Stimulated activated CD8-positive, alpha-beta memory T cell treated with anti-CD3 and anti-CD28 coated beads, Interleukin-7, amount 100 ng/mL, for 1 hour (primary cell): ENCODE results near the gene CLOCK.

Experiments
- DNase-seq, 2 donors: peaks; one replicate each; pipeline ENCODE4 v3.0.0-alpha.2; 2020; ENCODE audit warnings: low read depth in 2 of 2

CLOCK gene

DNA sequence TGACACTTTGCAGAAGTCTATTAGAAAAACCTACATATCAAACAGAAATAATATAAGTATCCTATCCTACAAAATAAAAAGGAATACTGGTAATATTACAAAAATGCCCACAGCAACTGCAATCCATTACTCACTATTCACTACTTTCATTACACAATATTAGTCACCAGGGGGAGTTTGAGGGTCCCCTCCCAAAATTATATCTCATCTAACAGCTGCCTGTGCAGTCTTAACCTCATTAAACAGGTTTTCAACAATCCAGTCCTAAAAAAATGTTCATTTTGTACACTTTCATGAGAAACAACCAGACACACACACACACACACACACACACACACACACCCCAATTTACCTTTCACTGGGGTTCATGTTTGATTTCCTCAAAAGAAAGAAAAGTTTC lies 2.9 kb downstream of the CLOCK start:
- no peak for DNase-seq

DNA sequence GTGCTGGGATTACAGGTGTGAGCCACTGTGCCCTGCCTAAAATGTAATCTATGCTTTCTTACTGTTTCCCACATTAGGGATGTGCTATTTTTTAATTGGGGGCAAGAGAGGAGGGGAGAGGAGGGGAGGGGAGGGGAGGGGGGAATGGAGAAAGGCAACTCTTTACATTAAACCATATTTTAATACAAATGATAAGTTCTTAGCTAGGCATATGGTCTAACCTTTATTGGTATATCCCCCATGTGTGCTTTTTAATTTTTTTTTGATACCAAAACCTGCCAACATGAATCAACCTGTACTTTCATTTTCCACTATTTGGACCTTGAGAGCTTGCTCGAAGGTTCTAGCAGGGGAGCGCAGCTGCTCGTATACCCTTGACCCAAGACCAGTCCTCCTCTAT lies 6.4 kb downstream of the CLOCK start:
- DNase-seq, result no peak

DNA sequence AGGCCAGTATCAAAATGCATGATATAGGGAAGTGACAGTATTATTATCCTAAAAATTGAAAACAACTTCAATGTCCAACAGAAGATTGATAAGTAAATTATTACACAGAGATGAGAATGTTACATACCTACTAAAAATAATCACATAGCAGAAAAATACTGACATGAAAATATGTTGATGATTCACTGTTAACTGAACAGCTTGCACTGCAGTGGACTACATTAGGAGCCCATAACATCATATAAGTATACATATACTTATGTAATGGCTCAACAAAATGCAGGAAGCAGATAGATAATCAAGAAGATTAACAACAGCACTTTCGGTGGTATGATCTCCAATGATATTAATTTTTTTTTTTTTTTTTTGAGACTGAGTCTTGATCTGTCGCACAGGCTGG lies 7.1 kb downstream of the CLOCK start:
- no peak for DNase-seq

DNA sequence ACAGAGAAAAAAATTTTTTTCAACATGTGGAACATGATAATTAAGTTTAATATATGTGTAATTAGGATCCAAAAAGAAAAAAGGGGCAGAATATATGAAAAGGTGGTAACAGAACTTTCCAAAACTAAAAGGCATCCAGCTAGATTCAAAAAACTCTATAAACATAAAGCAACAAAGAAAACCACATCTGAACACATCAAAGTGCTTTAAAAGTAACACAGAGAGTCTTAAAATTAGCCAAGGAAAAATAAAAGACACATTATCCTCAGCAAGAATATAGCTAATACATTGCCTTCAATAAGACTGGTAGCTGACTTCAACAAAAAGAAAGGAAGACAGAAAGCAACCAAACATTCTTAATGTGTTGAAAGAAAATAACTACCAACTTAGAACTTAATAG lies 8.2 kb downstream of the CLOCK start:
- DNase-seq, result no peak

DNA sequence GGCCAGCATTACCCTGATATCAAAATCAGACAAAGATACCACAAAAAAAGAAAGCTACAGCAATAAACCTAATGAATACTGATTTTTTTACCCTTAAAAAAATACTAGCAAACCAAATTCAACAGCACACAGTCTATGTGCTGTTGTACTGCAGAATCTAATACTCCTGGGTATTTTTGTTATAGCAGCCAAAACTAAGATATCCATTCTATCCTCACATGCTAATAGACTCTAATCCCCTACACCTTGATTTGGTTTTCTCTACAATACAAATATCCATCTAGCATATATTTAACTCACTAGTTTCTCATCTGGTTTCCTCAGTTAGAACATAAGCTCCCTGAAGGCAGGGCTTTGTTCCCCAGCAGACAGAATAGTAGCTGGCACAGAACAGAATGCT lies 12.4 kb downstream of the CLOCK start:
- no peak for DNase-seq

DNA sequence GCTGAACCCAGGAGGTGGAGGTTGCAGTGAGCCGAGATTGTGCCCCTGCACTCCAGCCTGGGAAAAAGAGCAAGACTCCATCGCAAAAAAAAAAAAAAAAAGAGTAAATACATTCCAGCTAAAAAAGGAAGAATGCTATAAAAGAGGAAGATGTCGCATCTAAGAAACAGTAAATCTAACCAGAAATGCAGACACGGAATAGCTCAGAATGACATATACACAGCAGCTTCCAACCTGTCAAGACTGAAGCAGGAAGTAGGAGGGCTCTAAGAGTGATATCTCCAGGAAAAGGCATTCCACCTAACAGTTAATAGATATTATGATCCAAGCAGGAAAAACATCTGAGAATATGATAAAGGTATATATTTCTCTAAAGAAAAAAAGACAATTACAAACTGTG lies 16.0 kb downstream of the CLOCK start:
- DNase-seq, result no peak

DNA sequence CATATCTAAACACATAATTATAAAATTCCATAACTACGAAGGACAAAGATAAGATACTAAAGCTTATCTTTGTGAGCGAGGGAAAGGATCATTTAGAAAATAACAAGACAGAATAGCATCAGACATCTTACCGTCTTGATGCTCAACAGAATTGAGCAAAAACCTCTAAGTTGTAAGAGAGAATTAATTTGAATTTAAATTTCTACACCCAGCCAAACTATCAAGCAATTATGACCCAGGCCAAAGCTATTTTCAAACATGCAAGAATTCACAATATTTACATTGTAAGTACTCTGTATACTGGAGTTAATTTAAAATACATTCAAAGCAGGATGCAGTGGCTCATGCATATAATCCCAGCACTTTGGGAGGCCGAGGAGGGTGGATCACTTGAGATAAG lies 16.5 kb downstream of the CLOCK start:
- DNase-seq, result no peak

DNA sequence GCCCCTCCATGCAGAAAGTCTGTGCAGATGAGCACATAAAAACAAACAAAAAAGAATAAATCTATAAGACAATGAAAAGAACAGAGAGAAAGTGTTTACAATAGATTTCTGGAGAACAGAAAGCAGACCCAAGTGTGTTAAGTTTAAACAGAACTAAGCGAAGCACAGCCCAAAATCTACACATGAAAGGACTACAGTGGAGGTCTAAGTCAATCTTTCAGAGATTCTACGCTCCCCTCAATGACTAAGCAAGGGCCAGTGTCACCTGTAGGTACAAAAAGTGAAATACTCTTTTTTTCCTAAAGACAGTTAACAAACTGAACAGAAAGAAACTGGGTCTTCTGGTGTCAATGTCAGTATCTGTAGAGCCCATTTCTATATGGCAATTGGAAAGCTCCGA lies 18.2 kb downstream of the CLOCK start:
- no peak for DNase-seq

DNA sequence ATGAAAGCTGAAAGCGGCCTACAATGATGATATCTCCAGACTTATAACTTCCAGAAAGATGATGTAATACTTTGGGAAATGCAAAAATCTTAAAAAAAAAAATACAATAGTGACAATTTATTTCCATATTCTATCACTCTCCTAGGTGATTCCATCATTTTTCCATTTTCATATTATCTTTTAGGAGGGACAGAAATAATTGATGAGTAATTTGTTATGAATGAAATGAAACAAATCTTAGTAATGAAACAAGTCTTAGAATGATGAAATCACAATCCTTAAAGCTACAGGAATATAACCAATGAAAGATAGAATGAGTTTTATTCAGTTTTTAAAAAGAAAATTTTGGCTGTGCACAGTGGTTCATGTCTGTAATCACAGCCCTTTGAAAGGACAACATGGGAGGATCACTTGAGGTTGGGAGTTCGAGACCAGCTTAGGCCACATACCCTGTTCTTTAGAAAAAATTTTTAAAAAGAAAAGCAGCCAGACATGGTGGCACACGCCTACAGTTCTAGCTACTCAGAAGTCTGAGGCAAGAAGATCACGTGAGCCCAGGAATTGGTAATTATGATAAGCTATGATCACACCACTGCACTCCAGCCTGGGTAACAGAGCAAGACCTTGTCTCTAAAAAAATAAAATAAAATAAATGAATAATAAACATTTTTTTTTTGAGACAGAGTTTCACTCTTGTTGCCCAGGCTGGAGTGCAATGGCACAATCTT lies 21.7 kb downstream of the CLOCK start:
- no peak for DNase-seq

DNA sequence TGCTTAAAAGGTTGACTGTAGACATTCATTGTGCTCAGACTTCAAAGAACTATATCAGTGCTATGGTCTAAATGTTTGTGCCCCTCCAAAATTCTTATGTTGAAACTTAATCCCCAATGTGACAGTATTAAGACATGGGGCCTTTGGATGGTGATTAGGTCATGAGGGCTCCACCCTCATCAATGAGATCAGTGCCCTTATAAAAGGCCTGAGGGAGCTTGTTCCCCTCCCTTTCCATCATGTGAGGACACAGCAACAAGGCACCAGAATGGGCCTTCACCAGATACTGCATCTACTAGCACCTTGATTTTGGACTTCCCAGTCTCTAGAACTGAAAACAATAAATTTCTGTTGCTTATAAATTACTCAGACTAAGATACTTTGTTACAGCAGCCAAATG lies 28.3 kb downstream of the CLOCK start:
- no peak for DNase-seq

DNA sequence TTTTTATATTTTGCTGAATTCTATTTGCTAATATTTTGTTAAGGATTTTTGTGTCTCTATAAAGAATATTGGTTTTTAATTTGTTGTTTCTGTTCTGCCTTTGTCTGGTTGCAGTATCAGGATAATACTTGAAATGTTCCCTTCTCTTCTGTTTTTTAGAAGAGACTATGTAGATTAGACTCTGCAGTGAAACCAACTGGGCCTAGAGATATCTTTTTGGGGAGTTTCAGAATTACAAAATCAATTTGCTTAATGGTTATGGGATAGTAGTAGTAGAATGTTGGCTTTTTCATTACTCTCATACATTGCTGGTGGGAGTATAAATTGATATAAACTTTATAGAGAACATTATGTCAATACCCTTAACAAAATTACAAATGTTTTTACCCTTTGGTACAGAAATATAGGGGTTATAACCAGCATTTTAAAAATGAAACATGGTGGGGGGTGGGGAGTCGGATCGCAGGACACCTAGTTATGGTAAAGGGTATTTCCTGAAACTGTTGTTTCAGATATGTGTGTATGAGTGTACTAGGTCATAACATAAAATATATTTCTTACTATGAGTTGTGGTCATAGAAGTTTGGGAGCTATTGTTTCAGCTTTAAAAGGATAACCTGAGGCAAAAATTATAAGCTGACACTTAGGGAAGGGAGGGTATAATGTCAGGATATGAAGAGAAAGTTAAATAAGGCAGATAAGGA lies 29.0 kb downstream of the CLOCK start:
- no peak for DNase-seq

DNA sequence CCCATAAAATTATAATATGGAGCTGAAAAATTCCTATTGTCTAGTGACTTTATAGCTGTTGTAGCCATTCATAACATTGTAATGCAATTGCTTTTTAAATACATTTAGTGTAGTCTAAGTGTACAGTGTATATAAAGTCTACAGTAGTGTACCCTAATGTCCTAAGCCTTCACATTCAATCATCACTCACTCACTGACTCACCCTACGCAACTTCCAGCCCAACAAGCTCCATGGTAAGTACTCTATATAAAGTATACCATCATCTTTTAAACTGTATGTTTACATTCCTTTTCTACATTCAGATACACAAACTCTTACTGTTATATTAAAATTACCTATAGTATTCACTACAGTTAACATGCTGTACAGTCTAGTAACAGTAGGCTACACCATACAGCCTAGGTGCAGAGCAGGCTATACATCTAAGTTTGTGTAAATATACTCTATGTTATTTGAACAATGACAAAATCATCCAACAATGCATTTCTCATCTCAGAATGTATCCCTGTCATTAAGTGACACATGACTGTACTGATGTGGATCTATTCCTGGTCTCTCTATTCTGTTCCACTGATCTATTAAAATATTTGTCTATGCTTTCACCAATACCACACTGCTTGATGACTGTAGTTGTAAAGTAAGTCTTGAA lies 33.7 kb downstream of the CLOCK start:
- DNase-seq, result no peak

DNA sequence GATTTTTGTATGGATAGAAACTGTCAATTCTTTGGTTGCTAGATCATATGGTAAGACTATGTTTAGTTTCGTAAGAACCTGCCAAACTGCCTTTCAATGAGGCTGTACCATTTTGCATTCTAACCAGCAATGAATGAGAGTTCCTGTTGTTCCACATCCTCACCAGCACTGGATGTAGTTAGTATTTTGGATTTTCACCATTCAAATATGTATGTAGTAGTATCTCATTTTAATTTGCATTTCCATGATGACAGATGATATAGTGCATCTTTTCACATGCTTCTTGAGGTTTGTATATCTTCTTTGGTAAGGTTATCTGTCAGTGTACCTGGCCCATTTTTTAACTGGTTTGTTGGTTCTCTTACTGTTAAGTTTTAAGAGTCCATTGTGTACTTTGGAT lies 34.6 kb downstream of the CLOCK start:
- no peak for DNase-seq

DNA sequence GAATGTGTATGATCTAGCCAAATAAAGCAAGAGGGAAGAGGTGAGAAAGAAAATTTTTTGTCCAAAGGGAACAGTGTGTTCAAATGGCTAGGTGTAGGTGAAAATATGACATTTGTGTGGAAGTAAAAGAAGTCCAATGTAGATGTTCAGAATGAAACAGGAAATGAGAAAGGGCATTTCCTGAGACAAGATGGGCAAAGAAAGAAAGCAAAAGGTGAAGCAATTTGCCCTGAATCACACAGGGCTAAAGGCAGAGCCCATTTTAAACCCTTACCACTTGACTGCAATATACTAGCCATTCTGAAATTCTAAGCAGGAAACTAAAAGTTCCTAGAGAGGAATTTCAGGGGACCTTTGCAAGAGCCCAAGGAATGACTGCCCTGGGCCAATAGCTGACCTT lies 36.0 kb downstream of the CLOCK start:
- DNase-seq, result no peak

DNA sequence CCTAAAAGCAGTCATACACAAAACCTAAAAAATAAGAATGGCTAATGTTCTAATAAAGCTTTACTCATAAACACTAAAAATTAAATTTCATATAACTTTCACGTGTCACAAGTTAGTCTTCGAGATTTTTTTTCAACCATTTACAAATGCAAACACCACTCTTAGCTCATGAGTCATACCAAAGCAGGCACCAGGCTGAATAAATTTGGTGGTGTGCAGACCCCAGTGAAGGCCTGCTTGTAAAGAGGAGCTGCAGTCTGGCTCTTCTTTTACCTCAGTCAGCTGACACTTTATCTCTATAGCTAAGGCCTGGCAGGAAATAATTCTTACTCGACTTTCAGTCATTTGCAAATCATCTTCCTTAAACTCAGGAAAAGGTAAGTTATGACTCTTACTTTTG lies 37.4 kb downstream of the CLOCK start:
- no peak for DNase-seq

DNA sequence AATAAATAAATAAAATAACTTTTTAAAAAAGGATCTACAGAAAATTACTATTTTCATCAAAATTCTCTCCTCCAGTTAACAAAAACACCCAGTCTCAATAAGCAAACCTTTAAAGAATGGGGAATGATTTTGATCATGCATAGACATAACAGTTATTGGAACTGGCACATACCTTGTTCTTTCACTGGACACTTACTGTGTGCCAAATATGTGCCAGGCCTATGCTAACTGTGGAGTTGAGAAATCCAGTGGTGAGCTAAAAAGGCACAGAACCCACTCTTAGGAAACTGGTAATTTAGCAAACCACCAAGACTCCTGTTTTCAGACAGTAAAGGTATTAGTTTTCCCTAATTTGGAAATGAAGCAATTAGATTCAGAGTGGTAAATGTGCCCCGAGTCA lies 39.1 kb downstream of the CLOCK start:
- DNase-seq, result no peak

DNA sequence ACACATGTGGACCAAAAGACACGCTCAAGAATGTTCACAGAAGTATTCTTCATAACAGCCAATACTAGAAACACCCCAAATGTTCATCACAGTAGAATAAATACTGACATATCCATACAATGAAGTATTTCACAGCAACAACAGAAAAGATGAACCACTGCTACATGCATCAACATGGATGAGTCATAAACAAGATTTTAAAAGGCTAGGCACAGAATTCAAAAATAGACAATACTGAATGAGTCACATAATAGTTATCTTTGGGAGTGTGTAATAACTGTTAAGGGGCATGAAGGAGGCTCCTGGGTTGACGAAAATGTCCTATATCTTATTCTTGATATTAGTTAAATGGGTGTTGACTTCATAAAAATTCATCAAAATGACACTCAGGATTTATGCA lies 43.5 kb downstream of the CLOCK start:
- no peak for DNase-seq

DNA sequence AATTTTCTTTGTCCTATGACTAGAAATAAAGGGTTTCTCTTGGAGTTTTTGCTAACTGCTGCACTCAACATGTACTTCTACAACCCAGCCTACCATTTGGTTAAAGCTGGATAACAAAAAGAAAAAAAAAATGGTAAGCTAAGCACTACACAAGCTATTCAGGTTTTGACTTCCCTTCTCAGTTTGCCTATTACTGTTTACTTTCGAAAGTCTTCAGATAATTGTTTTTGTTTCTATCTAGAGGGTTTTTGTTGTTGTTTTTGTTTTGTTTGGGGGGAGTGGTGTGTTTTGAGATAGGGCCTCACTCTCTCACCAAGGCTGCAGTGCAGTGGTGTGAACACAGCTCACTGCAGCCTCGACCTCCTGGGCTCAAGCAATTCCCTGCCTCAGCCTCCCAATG lies 46.6 kb downstream of the CLOCK start:
- no peak for DNase-seq

DNA sequence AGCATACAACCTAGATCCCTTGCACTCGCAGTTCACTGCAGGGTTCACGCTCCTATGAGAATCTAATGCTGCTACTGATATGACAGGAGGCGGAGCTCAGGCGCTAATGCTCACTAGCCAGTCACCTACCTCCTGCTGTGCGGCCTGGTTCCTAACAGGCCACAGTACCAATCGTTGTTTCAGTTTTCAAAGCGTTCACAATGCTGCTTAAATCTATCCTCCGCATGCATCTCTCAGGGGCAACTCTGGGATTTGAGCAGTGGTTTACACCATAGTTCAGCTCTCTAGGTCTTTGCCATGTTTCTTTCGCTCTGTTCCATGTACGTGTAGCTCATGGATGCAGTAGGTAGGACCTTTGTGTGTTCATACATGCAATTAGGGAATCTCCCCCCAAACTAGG lies 47.2 kb downstream of the CLOCK start:
- no peak for DNase-seq

DNA sequence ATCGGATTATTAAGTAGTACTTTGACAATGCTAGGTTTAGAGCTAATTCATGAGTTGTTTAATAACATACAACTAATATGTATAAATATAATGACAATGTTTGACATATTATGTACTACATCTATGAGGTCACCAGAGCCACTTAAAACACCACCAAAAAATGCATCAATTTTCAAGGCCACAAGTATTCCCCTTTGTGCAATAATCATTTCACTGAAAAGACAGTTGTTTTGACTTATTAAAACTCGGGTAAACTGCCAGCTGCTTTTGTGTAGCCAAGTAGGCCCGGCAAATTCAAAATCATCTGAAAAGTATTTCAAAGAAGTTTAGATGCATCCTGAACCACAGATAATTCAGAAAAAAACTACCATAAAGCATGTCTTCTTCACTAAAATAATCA lies 48.7 kb downstream of the CLOCK start:
- DNase-seq, result no peak

DNA sequence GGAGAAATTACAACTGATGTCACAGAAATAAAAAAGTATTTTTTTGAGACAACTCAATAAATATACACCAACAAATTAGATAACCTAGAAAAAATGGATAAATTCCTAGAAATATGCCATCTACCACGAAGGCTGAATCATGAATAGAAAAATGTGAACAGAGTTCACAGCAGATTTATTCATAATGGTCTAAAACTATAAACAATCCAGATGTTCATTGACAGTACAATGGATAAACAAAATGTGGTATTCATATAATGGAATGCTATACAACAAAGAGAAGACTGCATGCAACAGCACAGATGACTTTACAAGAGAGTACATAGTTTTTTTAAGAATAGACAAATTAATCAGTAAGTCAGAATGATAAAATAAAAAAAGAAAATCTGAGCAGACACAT lies 55.2 kb downstream of the CLOCK start:
- DNase-seq, result no peak

DNA sequence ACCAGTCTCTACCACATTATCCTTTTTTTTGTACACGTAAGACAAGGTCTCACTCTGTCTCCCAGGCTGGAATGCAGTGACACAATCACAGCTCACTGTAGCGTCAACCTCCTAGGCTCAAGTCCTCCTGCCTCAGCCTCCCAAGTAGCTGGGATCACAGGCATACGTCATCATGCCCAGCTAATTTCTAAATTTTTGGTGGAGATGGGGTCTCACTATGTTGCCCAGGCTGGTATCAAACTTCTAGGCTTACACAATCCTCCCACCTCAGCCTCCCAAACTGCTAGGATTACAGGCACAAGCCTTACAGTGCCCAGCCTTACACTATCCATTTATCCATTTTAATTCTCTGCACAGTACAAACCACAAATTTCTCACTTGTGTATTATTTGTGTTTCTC lies 58.0 kb downstream of the CLOCK start:
- DNase-seq, result no peak

DNA sequence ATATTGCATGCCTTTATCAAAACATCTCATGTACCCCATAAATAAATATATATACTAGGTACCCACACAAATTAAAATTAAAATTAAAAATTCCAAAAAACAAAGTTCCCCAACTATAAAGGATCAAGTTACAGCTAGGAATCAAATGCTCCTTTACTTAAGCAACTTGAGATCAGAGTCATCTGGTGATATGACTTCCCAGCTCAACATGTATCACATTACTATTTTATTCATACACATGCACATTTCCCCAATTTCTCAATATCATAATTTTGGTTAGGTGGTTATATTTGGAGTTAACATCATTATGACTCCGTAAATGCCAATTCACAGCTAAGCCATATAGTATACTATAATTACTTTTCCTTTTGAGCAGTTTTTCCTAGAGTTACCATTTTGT lies 60.9 kb downstream of the CLOCK start:
- no peak for DNase-seq
